Neural cell (in vitro differentiated cells): ENCODE measurements around the gene GRIK3. TPM values are rescaled to one million over a fixed set of nuclear protein-coding genes. Genes with fewer than 3 reads are reported as not detected.

Experiments
- H2AFZ ChIP-seq: fragments of 200-600, 300-800 bp; sonication (generic), shearing (Covaris generic); 2 replicates; pipeline ENCODE4 v1.6.0; 2014; ENCODE audit warnings: low read depth, mild to moderate bottlenecking, antibody characterized with exemption, low read length, moderate library complexity
- H3F3A ChIP-seq: fragments of 200-600 bp; shearing (Covaris generic); 2 replicates; pipeline ENCODE4 v1.6.1; 2016; ENCODE audit warnings: mild to moderate bottlenecking, moderate library complexity, mixed read lengths, antibody characterized with exemption, low read length; ENCODE audit not compliant: insufficient read depth, poor library complexity, severe bottlenecking
- H3K27ac ChIP-seq: fragments of 200-600, 300-800 bp; sonication (generic), shearing (Covaris generic); 2 replicates; pipeline ENCODE4 v1.5.1; 2014; ENCODE audit warnings: mild to moderate bottlenecking, low read length, moderate library complexity
- H3K27me3 ChIP-seq: fragments of 300-800, 200-600 bp; sonication (generic), shearing (Covaris generic); 2 replicates; pipeline ENCODE4 v1.6.0; 2014; ENCODE audit warnings: mild to moderate bottlenecking, low read depth, low read length, moderate library complexity; ENCODE audit not compliant: insufficient read depth
- H3K36me3 ChIP-seq: fragments of 300-800, 200-600 bp; sonication (generic), shearing (Covaris generic); 2 replicates; pipeline ENCODE4 v1.5.1; 2014; ENCODE audit warnings: mild to moderate bottlenecking, antibody characterized with exemption, low read length, moderate library complexity; ENCODE audit not compliant: insufficient read depth
- H3K4me2 ChIP-seq: fragments of 300-800, 200-600 bp; sonication (generic), shearing (Covaris generic); 2 replicates; pipeline ENCODE4 v1.6.0; 2014; ENCODE audit warnings: mild to moderate bottlenecking, low read length
- H3K4me3 ChIP-seq: fragments of 300-800, 200-600 bp; sonication (generic), shearing (Covaris generic); 2 replicates; pipeline ENCODE4 v1.5.1; 2014; ENCODE audit warnings: mild to moderate bottlenecking, low read length, moderate library complexity
- H3K79me2 ChIP-seq: fragments of 200-600 bp; shearing (Covaris generic); replicated peaks from 2 replicates; pipeline ENCODE4 v1.6.0; 2014; ENCODE audit warnings: mild to moderate bottlenecking, low read length, moderate library complexity; ENCODE audit not compliant: insufficient read depth
- H3K9ac ChIP-seq: fragments of 300-800, 200-600 bp; sonication (generic), shearing (Covaris generic); 2 replicates; pipeline ENCODE4 v1.6.1; 2016; ENCODE audit warnings: mild to moderate bottlenecking, low read length, mixed read lengths
- H3K9me2 ChIP-seq: fragments of 200-600 bp; shearing (Covaris generic); 2 replicates; pipeline ENCODE4 v1.6.1; 2016; ENCODE audit warnings: mild to moderate bottlenecking, low read length, mixed read lengths; ENCODE audit not compliant: insufficient read depth
- H3K9me3 ChIP-seq: fragments of 200-600, 300-800 bp; sonication (generic), shearing (Covaris generic); 2 replicates; pipeline ENCODE4 v1.6.1; 2016; ENCODE audit warnings: mild to moderate bottlenecking, mixed run types, low read length, moderate library complexity, mixed read lengths
- H4K20me1 ChIP-seq: fragments of 200-600 bp; shearing (Covaris generic); 2 replicates; pipeline ENCODE4 v1.6.1; 2016; ENCODE audit warnings: mild to moderate bottlenecking, mixed run types; ENCODE audit not compliant: insufficient read depth
- CTCF ChIP-seq: fragments of 450-650 bp; IDR thresholded peaks from 2 replicates; pipeline ENCODE4 v1.5.1; 2014; ENCODE audit warnings: antibody characterized with exemption, mild to moderate bottlenecking, moderate library complexity; ENCODE audit not compliant: poor library complexity, severe bottlenecking
- EP300 ChIP-seq: fragments of 450-650 bp; conservative IDR thresholded peaks from 2 replicates; pipeline ENCODE4 v1.6.1; 2014; ENCODE audit warnings: antibody characterized with exemption, mild to moderate bottlenecking, moderate library complexity; ENCODE audit not compliant: poor library complexity, severe bottlenecking
- EZH2 ChIP-seq: fragments of 200-600, 300-800 bp; shearing (Covaris generic), sonication (generic); IDR thresholded peaks from 2 replicates; pipeline ENCODE4 v1.6.1; 2014; ENCODE audit warnings: antibody characterized with exemption, low read length, borderline replicate concordance, mild to moderate bottlenecking; ENCODE audit not compliant: insufficient read depth, poor library complexity, severe bottlenecking
- MXI1 ChIP-seq: fragments of 450-650 bp; conservative IDR thresholded peaks from 2 replicates; pipeline ENCODE4 v1.6.1; 2014; ENCODE audit warnings: antibody characterized with exemption, mild to moderate bottlenecking; ENCODE audit not compliant: poor library complexity, severe bottlenecking
- POLR2AphosphoS5 ChIP-seq: IDR thresholded peaks from 2 replicates; pipeline ENCODE4 v1.6.1; 2012
- RAD21 ChIP-seq: fragments of 450-650 bp; conservative IDR thresholded peaks from 2 replicates; pipeline ENCODE4 v1.6.1; 2014; ENCODE audit warnings: antibody characterized with exemption, mild to moderate bottlenecking, moderate library complexity
- REST ChIP-seq: IDR thresholded peaks from 2 replicates; pipeline ENCODE4 v1.6.1; 2012; ENCODE audit warnings: borderline replicate concordance
- SMC3 ChIP-seq: fragments of 450-650 bp; conservative IDR thresholded peaks from 2 replicates; pipeline ENCODE4 v1.6.1; 2014; ENCODE audit warnings: antibody characterized with exemption, mild to moderate bottlenecking, moderate library complexity; ENCODE audit not compliant: poor library complexity
- TAF1 ChIP-seq: IDR thresholded peaks from 2 replicates; pipeline ENCODE4 v1.6.1; 2012; ENCODE audit warnings: low read depth
- polyA plus RNA-seq: library from polyadenylated mRNA; depleted of rRNA; stranded (reverse); fragments of >200 nt; gene quantifications from 2 replicates; pipeline ENCODE4 v1.2.3, GENCODE V29; 2014

Gene GRIK3
- polyA plus RNA-seq, 1 donor from 2014 or later = 5.0 TPM

DNA sequence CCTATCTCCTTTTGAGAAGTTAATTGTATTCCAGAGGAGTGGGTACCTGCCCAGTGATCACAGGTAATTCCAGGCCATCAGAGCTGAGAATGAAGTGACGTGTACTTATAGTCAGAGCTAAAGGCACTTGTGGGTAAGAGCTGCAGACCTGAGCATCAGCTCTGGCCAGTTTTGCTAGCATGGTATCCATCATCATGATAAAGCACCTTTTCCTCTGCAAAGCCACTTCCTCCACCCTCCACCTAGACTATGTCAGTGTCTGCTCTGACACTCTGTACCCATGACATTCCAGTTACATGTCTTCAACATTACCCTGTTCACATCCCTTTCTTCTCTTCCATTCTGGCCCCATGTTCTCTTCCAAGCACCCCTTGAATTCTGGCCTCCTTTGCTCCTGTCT lies 157.3 kb downstream of the GRIK3 start:
- TF ChIP-seq POLR2AphosphoS5 (no peak), CTCF (no peak), REST (no peak), MXI1 (no peak)
- Histone ChIP-seq H3K27me3 (no peaks in the 10 kb centered on the region), H3K4me3 (no peak overlapping the region), H2AFZ (no peak overlapping the region), H3K9me2 (no peaks in the 10 kb centered on the region), H3K36me3 (no peaks in the 10 kb centered on the region), H3K9ac (no peak overlapping the region), H3K27ac (no peak overlapping the region), H3K79me2 (no peaks in the 10 kb centered on the region), H3K4me2 (no peak overlapping the region), H3K9me3 (no peaks in the 10 kb centered on the region), H4K20me1 (no peaks in the 10 kb centered on the region), H3F3A (no peaks in the 10 kb centered on the region)

GRCh38 chr1:36874271-36875060 lies 159.8 kb downstream of the GRIK3 start:
- H3K4me2 ChIP-seq = no peak overlapping the region
- no peak for TF ChIP-seq REST
- TF ChIP-seq MXI1 = no peak
- no peak for TF ChIP-seq CTCF
- no peak for TF ChIP-seq POLR2AphosphoS5
- TF ChIP-seq EZH2 = no peak
- no peak for TF ChIP-seq RAD21
- no peak for TF ChIP-seq SMC3
- TF ChIP-seq EP300 = no peak
- no peak for TF ChIP-seq TAF1
- no peaks in the 10 kb centered on the region for H3K79me2 ChIP-seq
- no peaks in the 10 kb centered on the region for H3K9me2 ChIP-seq
- no peak overlapping the region for H3K4me3 ChIP-seq
- no peaks in the 10 kb centered on the region for H3F3A ChIP-seq
- no peaks in the 10 kb centered on the region for H3K9me3 ChIP-seq
- no peaks in the 10 kb centered on the region for H4K20me1 ChIP-seq
- no peaks in the 10 kb centered on the region for H3K27me3 ChIP-seq
- H3K27ac ChIP-seq = no peak overlapping the region
- H2AFZ ChIP-seq = no peak overlapping the region
- H3K9ac ChIP-seq = no peak overlapping the region
- H3K36me3 ChIP-seq = no peaks in the 10 kb centered on the region
